WERI-Rb-1 (cell line): ENCODE data around the gene MAN2A2.

Source experiments
- DNase-seq: peaks from one replicate; pipeline ENCODE4 v3.0.0-alpha.2; 2020
- H3K27ac ChIP-seq: fragments of 250-450 bp; sonication (Bioruptor Pico); 2 replicates; pipeline ENCODE4 v1.5.1; 2020; ENCODE audit warnings: mild to moderate bottlenecking, moderate library complexity
- H3K27me3 ChIP-seq: fragments of 250-450 bp; sonication (Bioruptor Pico); 2 replicates; pipeline ENCODE4 v1.5.1; 2021; ENCODE audit warnings: mild to moderate bottlenecking, low read depth, moderate library complexity; ENCODE audit not compliant: insufficient read depth, severe bottlenecking
- H3K36me3 ChIP-seq: fragments of 250-450 bp; sonication (Bioruptor Pico); 2 replicates; pipeline ENCODE4 v1.5.1; 2020; ENCODE audit warnings: mild to moderate bottlenecking, moderate library complexity
- H3K4me3 ChIP-seq: 2 replicates; pipeline ENCODE4 v1.5.1; 2011; ENCODE audit warnings: low read depth, mild to moderate bottlenecking, control low read depth, low read length
- H3K9me3 ChIP-seq: fragments of 250-450 bp; sonication (Bioruptor Pico); 2 replicates; pipeline ENCODE4 v1.5.1; 2021; ENCODE audit warnings: mild to moderate bottlenecking, moderate library complexity; ENCODE audit not compliant: severe bottlenecking
- CTCF ChIP-seq: IDR thresholded peaks from 2 replicates; pipeline ENCODE4 v1.5.1; 2011; ENCODE audit warnings: low read depth, mild to moderate bottlenecking, control low read depth, inconsistent platforms, low read length

The MAN2A2 gene

GRCh38 chr15:90881181-90881977 is 21.7 kb upstream of the MAN2A2 start:
- DNase-seq = no peak
- H3K9me3 ChIP-seq = no peaks in the 10 kb centered on the region
- no peak overlapping the region for H3K27ac ChIP-seq
- H3K4me3 ChIP-seq = no peak overlapping the region
- TF ChIP-seq CTCF = no peak
- H3K27me3 ChIP-seq = no peaks in the 10 kb centered on the region
- H3K36me3 ChIP-seq = no peaks in the 10 kb centered on the region

GRCh38 chr15:90881978-90882721 is 21.0 kb upstream of the MAN2A2 start:
- no peaks in the 10 kb centered on the region for H3K9me3 ChIP-seq
- H3K36me3 ChIP-seq = no peaks in the 10 kb centered on the region
- DNase-seq = no peak
- no peak overlapping the region for H3K4me3 ChIP-seq
- no peak overlapping the region for H3K27ac ChIP-seq
- no peaks in the 10 kb centered on the region for H3K27me3 ChIP-seq
- no peak for TF ChIP-seq CTCF

- H3K27ac ChIP-seq = no peak overlapping the region
- DNase-seq = no peak
- no peaks in the 10 kb centered on the region for H3K27me3 ChIP-seq
- no peak overlapping the region for H3K4me3 ChIP-seq
- no peak for TF ChIP-seq CTCF
- no peaks in the 10 kb centered on the region for H3K36me3 ChIP-seq
- no peaks in the 10 kb centered on the region for H3K9me3 ChIP-seq
Observed at GRCh38 chr15:90882781-90883525, 20.1 kb upstream of the MAN2A2 start.

- TF ChIP-seq CTCF = no peak
- H3K4me3 ChIP-seq = no peak overlapping the region
- H3K36me3 ChIP-seq = no peaks in the 10 kb centered on the region
- H3K9me3 ChIP-seq = no peaks in the 10 kb centered on the region
- DNase-seq = no peak
- H3K27ac ChIP-seq = no peak overlapping the region
- H3K27me3 ChIP-seq = no peaks in the 10 kb centered on the region
Observed at GRCh38 chr15:90883526-90883975, 19.6 kb upstream of the MAN2A2 start.

- H3K36me3 ChIP-seq = no peaks in the 10 kb centered on the region
- H3K27me3 ChIP-seq = no peaks in the 10 kb centered on the region
- TF ChIP-seq CTCF = no peak
- H3K9me3 ChIP-seq = no peaks in the 10 kb centered on the region
- H3K4me3 ChIP-seq = no peak within 1 kb of the TSS
- no peak within 1 kb of the TSS for H3K27ac ChIP-seq
- DNase-seq = no peak
Observed at GRCh38 chr15:90883976-90884718, 19.0 kb upstream of the MAN2A2 start, which contains the start of gene FES. Gene FES, plus strand, starts transcription at chr15:90884504. Its CDS starts 542 bp downstream, at chr15:90885046.
